ENCODE results near the gene CDCP2.

DNA sequence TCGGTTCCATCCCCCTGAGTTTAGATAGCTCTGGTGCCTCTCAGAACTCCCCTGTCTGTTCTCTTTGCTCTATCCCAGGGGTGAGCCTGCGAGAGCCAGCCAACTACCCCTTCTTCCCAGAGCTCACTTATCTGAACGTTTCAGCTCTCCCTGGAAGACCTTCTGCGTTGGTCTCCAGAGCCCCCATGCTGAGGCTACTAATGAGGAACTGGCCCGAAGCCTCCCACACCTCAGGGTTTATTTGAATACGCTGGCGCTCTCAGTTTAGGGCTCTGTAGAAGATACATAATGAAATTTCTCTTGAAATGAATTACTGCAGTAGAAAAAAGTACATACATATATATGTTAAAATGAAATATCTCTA is 55.9 kb downstream of the CDCP2 start:
- no peak for TF ChIP-seq SNAI2 (CRISPR knock-in tag; IDR thresholded peaks at IDR 0.05)
- no peak for TF ChIP-seq ISL1 (CRISPR knock-in tag; IDR thresholded peaks at IDR 0.05)
- TF ChIP-seq ZFP30 (CRISPR knock-in tag; IDR thresholded peaks at IDR 0.05), result no peak
- TF ChIP-seq, protein P1, sequence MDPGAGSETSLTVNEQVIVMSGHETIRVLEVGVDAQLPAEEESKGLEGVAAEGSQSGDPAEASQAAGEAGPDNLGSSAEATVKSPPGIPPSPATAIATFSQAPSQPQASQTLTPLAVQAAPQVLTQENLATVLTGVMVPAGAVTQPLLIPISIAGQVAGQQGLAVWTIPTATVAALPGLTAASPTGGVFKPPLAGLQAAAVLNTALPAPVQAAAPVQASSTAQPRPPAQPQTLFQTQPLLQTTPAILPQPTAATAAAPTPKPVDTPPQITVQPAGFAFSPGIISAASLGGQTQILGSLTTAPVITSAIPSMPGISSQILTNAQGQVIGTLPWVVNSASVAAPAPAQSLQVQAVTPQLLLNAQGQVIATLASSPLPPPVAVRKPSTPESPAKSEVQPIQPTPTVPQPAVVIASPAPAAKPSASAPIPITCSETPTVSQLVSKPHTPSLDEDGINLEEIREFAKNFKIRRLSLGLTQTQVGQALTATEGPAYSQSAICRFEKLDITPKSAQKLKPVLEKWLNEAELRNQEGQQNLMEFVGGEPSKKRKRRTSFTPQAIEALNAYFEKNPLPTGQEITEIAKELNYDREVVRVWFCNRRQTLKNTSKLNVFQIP (CRISPR knock-in tag; IDR thresholded peaks at IDR 0.05; ENCODE audit: borderline replicate concordance, low read depth), result no peak
- TF ChIP-seq, protein P2, sequence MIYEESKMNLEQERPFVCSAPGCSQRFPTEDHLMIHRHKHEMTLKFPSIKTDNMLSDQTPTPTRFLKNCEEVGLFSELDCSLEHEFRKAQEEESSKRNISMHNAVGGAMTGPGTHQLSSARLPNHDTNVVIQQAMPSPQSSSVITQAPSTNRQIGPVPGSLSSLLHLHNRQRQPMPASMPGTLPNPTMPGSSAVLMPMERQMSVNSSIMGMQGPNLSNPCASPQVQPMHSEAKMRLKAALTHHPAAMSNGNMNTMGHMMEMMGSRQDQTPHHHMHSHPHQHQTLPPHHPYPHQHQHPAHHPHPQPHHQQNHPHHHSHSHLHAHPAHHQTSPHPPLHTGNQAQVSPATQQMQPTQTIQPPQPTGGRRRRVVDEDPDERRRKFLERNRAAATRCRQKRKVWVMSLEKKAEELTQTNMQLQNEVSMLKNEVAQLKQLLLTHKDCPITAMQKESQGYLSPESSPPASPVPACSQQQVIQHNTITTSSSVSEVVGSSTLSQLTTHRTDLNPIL (CRISPR knock-in tag; IDR thresholded peaks at IDR 0.05; ENCODE audit: low read depth), result no peak

Data from SK-N-SH treated with all-trans-retinoic acid at 6 μM for 48 hours (cell line).